Brain microvascular endothelial cell (primary cell): ENCODE data around the gene ABLIM2.

ENCODE experiments used
- DNase-seq: peaks from one replicate; pipeline ENCODE4 v3.0.0-alpha.2; 2020
- H3K27ac ChIP-seq: fragments of 250-450 bp; sonication (Bioruptor Pico); 2 replicates; pipeline ENCODE4 v1.5.1; 2020; ENCODE audit warnings: mild to moderate bottlenecking, moderate library complexity
- H3K27me3 ChIP-seq: fragments of 250-450 bp; sonication (Bioruptor Pico); replicated peaks from 2 replicates; pipeline ENCODE4 v1.5.1; 2020; ENCODE audit warnings: mild to moderate bottlenecking
- H3K36me3 ChIP-seq: fragments of 250-450 bp; sonication (Bioruptor Pico); replicated peaks from 2 replicates; pipeline ENCODE4 v1.5.1; 2020; ENCODE audit warnings: mild to moderate bottlenecking
- H3K4me3 ChIP-seq: 2 replicates; pipeline ENCODE4 v1.5.1; 2011; ENCODE audit warnings: low read depth, mild to moderate bottlenecking, control low read depth, low read length, moderate library complexity
- CTCF ChIP-seq: IDR thresholded peaks from 2 replicates; pipeline ENCODE4 v1.5.1; 2011; ENCODE audit warnings: low read depth, mild to moderate bottlenecking, moderate library complexity, low read length, control low read depth, inconsistent platforms; ENCODE audit errors: missing control alignments
- in situ Hi-C: cut with HindIII; loops from 2 replicates; pipeline ENCODE4 v1.10.0; 2017; ENCODE audit warnings: low sequenced_read_pairs, low pct_ligation_motif_present

ABLIM2 gene

GRCh38 chr4:8028884-8029568 lies 129.6 kb downstream of the ABLIM2 start:
- Histone ChIP-seq H3K4me3 (no peak overlapping the region), H3K36me3 (no peaks in the 10 kb centered on the region), H3K27me3 (peaks cover 28% of the 10 kb centered on the region), H3K27ac (no peak overlapping the region)
- DNase-seq, result no peak
- in situ Hi-C loops, result no loop called here
- TF ChIP-seq CTCF, result no peak

- Histone ChIP-seq H3K4me3 (no peak overlapping the region), H3K27ac (no peak overlapping the region), H3K36me3 (no peaks in the 10 kb centered on the region), H3K27me3 (peaks cover 26% of the 10 kb centered on the region)
- no peak for TF ChIP-seq CTCF
- DNase-seq, result no peak
- in situ Hi-C loops, result no loop called here
Observed at GRCh38 chr4:8028368-8028767, 130.2 kb downstream of the ABLIM2 start.

GRCh38 chr4:8026453-8026852 lies 132.2 kb downstream of the ABLIM2 start:
- peaks cover 27% of the 10 kb centered on the region for H3K27me3 ChIP-seq
- H3K27ac ChIP-seq, result no peak overlapping the region
- in situ Hi-C loops, result no loop called here
- H3K4me3 ChIP-seq, result no peak overlapping the region
- no peaks in the 10 kb centered on the region for H3K36me3 ChIP-seq
- no peak for TF ChIP-seq CTCF
- DNase-seq, result no peak

- Histone ChIP-seq H3K27ac (no peak overlapping the region), H3K4me3 (no peak overlapping the region), H3K36me3 (no peaks in the 10 kb centered on the region), H3K27me3 (peaks cover 20% of the 10 kb centered on the region)
- in situ Hi-C loops, result no loop called here
- no peak for DNase-seq
- TF ChIP-seq CTCF, result no peak
Observed at GRCh38 chr4:8025668-8026067, 132.9 kb downstream of the ABLIM2 start.

- DNase-seq, result no peak
- TF ChIP-seq CTCF, result no peak
- no peaks in the 10 kb centered on the region for H3K36me3 ChIP-seq
- H3K27me3 ChIP-seq, result peaks cover 19% of the 10 kb centered on the region
- in situ Hi-C loops, result no loop called here
- H3K4me3 ChIP-seq, result no peak overlapping the region
- no peak overlapping the region for H3K27ac ChIP-seq
Observed at GRCh38 chr4:8024073-8024786, 134.4 kb downstream of the ABLIM2 start.

GRCh38 chr4:8023696-8024033 lies 134.9 kb downstream of the ABLIM2 start:
- in situ Hi-C loops, result no loop called here
- H3K4me3 ChIP-seq, result no peak overlapping the region
- TF ChIP-seq CTCF, result no peak
- H3K27me3 ChIP-seq, result peaks cover 19% of the 10 kb centered on the region
- DNase-seq, result no peak
- no peaks in the 10 kb centered on the region for H3K36me3 ChIP-seq
- H3K27ac ChIP-seq, result no peak overlapping the region
